Measurements from ENCODE around the gene PRPSAP1. TPM values are rescaled to one million over a fixed set of nuclear protein-coding genes. Genes with fewer than 3 reads are reported as not detected.

Gene PRPSAP1
- polyA plus RNA-seq, 3 donors = 45.8 to 58.2 (median 51.2) TPM

GRCh38 chr17:76276461-76277299 lies 77.0 kb downstream of the PRPSAP1 start:
- Histone ChIP-seq H3K4me3 (replicated peaks in 1 of 3; ENCODE audit: low read depth in 2 of 3, low read length in 3 of 3) (no peak overlapping the region), H3K79me2 (ENCODE audit: insufficient read depth, low read length) (no peaks in the 10 kb centered on the region), H2AFZ (ENCODE audit: insufficient read depth, low read depth, low read length, poor library complexity, severe bottlenecking) (no peak overlapping the region), H3K4me2 (replicated peaks; ENCODE audit: extremely low read depth, low read length, poor library complexity, severe bottlenecking) (no peak overlapping the region), H3K9ac (ENCODE audit: insufficient read depth, low read length, poor library complexity, severe bottlenecking) (no peak overlapping the region), H3K36me3 (replicated peaks in 1 of 2; ENCODE audit: control insufficient read depth in 1 of 2, insufficient read depth in 2 of 2, low read length in 2 of 2) (no peaks in the 10 kb centered on the region), H3K9me3 (replicated peaks in 1 of 2; ENCODE audit: control insufficient read depth in 1 of 2, insufficient read depth in 1 of 2, low read length in 2 of 2) (no peaks in the 10 kb centered on the region), H3K27me3 (ENCODE audit: control insufficient read depth in 2 of 2, insufficient read depth in 2 of 2, low read length in 2 of 2) (no peaks in the 10 kb centered on the region), H3K27ac (ENCODE audit: low read depth in 1 of 2, low read length in 2 of 2) (no peak overlapping the region), H3K4me1 (ENCODE audit: control insufficient read depth in 1 of 2, insufficient read depth in 2 of 2, low read length in 2 of 2) (peaks cover 24 to 26% of the 10 kb centered on the region in 2 donors), H4K20me1 (ENCODE audit: insufficient read depth, low read length) (no peaks in the 10 kb centered on the region)
- WGBS (ENCODE audit: insufficient coverage) = 97% methylated on average over 16 of the region's 19 CpGs
- Mint-ChIP-seq H3K4me3 (peak overlapping the region in 1 of 2 donors; percentile 47), H3K36me3 (no peaks in the 10 kb centered on the region), H3K27me3 (ENCODE audit: low read depth in 3 of 3) (peaks cover 0 to 5% (median 4%) of the 10 kb centered on the region in 3 donors), H3K4me1 (peaks cover 15% of the 10 kb centered on the region), H3K27ac (peak overlapping the region in 3 of 7 donors; percentile 42 to 50 (median 50)), H3K9me3 (no peaks in the 10 kb centered on the region)
- TF ChIP-seq CTCF (IDR thresholded peaks at IDR 0.05) = no peak
- peak in 1 of 3 donors; percentile 10 for DNase-seq
- intact Hi-C loops (cut with micrococcal nuclease) = loop anchor here in 1 of 2 donors (5.0 to 10.0 kb wide), 2 partner anchors 34 to 52 kb away; partner anchors contain the start of gene RNF157

GRCh38 chr17:76276069-76276431 lies 77.7 kb downstream of the PRPSAP1 start:
- Histone ChIP-seq H3K4me2 (replicated peaks; ENCODE audit: extremely low read depth, low read length, poor library complexity, severe bottlenecking) (no peak overlapping the region), H3K27ac (ENCODE audit: low read depth in 1 of 2, low read length in 2 of 2) (no peak overlapping the region), H3K27me3 (ENCODE audit: control insufficient read depth in 2 of 2, insufficient read depth in 2 of 2, low read length in 2 of 2) (no peaks in the 10 kb centered on the region), H3K9me3 (replicated peaks in 1 of 2; ENCODE audit: control insufficient read depth in 1 of 2, insufficient read depth in 1 of 2, low read length in 2 of 2) (no peaks in the 10 kb centered on the region), H3K36me3 (replicated peaks in 1 of 2; ENCODE audit: control insufficient read depth in 1 of 2, insufficient read depth in 2 of 2, low read length in 2 of 2) (no peaks in the 10 kb centered on the region), H4K20me1 (ENCODE audit: insufficient read depth, low read length) (peaks cover 5% of the 10 kb centered on the region), H3K4me1 (ENCODE audit: control insufficient read depth in 1 of 2, insufficient read depth in 2 of 2, low read length in 2 of 2) (peaks cover 30 to 32% of the 10 kb centered on the region in 2 donors), H2AFZ (ENCODE audit: insufficient read depth, low read depth, low read length, poor library complexity, severe bottlenecking) (no peak overlapping the region), H3K4me3 (replicated peaks in 1 of 3; ENCODE audit: low read depth in 2 of 3, low read length in 3 of 3) (no peak overlapping the region), H3K9ac (ENCODE audit: insufficient read depth, low read length, poor library complexity, severe bottlenecking) (no peak overlapping the region), H3K79me2 (ENCODE audit: insufficient read depth, low read length) (peaks cover 3% of the 10 kb centered on the region)
- Mint-ChIP-seq H3K36me3 (peaks cover under 1 to 3% of the 10 kb centered on the region in 2 donors), H3K27ac (peak overlapping the region in 2 of 7 donors; percentile 6 to 50), H3K4me3 (peak overlapping the region in 1 of 2 donors; percentile 47), H3K27me3 (ENCODE audit: low read depth in 3 of 3) (peaks cover 0 to 5% (median 4%) of the 10 kb centered on the region in 3 donors), H3K4me1 (peaks cover 22% of the 10 kb centered on the region), H3K9me3 (no peaks in the 10 kb centered on the region)
- no peak for TF ChIP-seq CTCF (IDR thresholded peaks at IDR 0.05)
- WGBS (ENCODE audit: insufficient coverage) = 59% methylated on average over 7 of the region's 11 CpGs
- intact Hi-C loops (cut with micrococcal nuclease) = loop anchor here in 1 of 2 donors (5.0 to 10.0 kb wide), 2 partner anchors 34 to 51 kb away; partner anchors contain the start of gene RNF157
- peak in 1 of 3 donors; percentile 14 for DNase-seq
